Peyer's patch (tissue), 4 donors: ENCODE results near the gene PDSS2.

Experiments
- POLR2A ChIP-seq, 2 donors: fragments of 450-650 bp; IDR thresholded peaks; one replicate each; pipeline ENCODE4 v1.5.1; 2017; ENCODE audit warnings: antibody characterized with exemption in 2 of 2, mild to moderate bottlenecking in 2 of 2, moderate library complexity in 2 of 2
- TF ChIP-seq, protein P1 (sequence below), 6 experiments: fragments of 450-650 bp in 4 of 6; fragments of 200-600 bp in 2 of 6; sonication (generic) in 1 of 6; IDR thresholded peaks; one replicate each; pipeline ENCODE4 v1.5.1; 2017 to 2019; ENCODE audit warnings: antibody characterized with exemption in 6 of 6, mild to moderate bottlenecking in 3 of 6, moderate library complexity in 1 of 6

- TF ChIP-seq, protein P1, sequence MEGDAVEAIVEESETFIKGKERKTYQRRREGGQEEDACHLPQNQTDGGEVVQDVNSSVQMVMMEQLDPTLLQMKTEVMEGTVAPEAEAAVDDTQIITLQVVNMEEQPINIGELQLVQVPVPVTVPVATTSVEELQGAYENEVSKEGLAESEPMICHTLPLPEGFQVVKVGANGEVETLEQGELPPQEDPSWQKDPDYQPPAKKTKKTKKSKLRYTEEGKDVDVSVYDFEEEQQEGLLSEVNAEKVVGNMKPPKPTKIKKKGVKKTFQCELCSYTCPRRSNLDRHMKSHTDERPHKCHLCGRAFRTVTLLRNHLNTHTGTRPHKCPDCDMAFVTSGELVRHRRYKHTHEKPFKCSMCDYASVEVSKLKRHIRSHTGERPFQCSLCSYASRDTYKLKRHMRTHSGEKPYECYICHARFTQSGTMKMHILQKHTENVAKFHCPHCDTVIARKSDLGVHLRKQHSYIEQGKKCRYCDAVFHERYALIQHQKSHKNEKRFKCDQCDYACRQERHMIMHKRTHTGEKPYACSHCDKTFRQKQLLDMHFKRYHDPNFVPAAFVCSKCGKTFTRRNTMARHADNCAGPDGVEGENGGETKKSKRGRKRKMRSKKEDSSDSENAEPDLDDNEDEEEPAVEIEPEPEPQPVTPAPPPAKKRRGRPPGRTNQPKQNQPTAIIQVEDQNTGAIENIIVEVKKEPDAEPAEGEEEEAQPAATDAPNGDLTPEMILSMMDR (IDR thresholded peaks at IDR 0.05), result no peak
- TF ChIP-seq POLR2A (IDR thresholded peaks at IDR 0.05), result no peak
Observed at GRCh38 chr6:107180099-107180498, 279.3 kb downstream of the PDSS2 start.
